ENCODE results near the gene ZBTB8B.
"Not testable (repeated sequence)": the region's sequence is repeated elsewhere in the genome, so short reads cannot be mapped to it uniquely, and the experiment has no call there.

ZBTB8B gene

DNA sequence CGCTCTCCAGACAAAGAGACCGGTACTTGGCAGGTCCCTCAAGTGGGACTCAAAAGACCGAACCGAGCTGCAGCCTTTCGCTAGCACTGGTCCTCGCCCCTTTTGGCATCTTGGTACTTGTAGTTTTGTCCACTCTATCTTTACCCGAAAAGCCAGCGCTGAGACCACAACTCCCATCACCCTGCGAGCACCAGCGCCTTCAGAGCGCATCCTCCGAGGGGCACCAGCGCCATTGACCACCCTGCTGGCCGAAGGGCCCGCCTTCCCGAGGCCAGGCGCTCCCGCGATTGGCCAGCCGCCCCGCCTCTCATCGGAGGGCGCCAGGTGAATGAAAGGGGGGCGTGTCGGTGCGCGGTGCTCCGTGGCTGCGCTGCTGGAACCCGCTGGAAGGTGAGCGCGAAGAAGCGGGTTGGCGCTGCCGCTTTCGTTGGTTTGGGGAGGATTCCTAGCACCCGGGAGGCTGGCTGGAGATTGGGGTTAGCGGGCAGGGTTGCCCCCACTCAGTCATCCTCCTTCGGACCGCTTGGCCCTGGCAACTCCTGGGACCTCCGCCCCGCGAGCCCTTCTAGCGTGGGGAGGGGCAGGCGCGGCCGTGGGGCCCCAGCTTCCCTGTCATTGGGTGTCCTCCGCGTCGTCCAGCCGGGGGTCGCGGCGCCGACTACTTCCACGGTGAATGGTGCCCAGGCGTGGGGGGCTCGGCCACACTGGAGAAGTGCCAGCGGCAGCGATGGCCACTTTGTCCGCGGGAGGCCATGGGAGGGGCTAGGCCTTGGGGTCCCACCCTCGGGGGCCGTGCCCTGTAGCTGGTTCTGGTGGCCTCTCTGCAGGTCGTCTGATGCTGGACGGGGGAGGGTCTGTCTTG lies at the start of gene ZBTB8B:
Gene ZBTB8B, plus strand, starts transcription at position 357 of the 862 bp plus-strand sequence. CDS start 5,553 bp downstream, outside the sequence.
- DNase-seq, result peak; percentile 76 to 99 (median 92)
- intact Hi-C loops (cut with DNase I), result loop anchor here (5.0 kb wide), 1 partner anchor 37 kb away; no protein-coding TSS in a partner anchor

DNA sequence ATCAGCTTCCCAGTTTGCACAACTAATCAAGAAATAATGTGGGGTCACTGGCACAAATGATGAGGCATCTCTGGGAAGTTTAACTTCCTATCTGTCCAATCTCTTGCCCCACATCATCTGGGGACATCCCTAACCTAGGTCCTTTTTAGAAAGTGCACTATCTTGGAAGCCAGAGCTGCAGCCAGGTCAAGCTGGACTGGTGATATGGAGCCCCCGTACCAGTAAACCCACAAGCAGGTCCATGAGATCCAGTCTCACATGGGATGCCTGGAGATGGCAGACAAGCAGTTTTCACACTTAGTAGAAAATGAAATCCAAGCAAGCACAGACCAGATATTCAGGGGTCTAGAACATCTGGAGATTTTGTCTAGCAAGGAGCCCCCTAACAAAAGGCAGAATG lies 43.1 kb upstream of the ZBTB8B start:
- no peak for DNase-seq
- intact Hi-C loops (cut with DNase I), result no loop called here

DNA sequence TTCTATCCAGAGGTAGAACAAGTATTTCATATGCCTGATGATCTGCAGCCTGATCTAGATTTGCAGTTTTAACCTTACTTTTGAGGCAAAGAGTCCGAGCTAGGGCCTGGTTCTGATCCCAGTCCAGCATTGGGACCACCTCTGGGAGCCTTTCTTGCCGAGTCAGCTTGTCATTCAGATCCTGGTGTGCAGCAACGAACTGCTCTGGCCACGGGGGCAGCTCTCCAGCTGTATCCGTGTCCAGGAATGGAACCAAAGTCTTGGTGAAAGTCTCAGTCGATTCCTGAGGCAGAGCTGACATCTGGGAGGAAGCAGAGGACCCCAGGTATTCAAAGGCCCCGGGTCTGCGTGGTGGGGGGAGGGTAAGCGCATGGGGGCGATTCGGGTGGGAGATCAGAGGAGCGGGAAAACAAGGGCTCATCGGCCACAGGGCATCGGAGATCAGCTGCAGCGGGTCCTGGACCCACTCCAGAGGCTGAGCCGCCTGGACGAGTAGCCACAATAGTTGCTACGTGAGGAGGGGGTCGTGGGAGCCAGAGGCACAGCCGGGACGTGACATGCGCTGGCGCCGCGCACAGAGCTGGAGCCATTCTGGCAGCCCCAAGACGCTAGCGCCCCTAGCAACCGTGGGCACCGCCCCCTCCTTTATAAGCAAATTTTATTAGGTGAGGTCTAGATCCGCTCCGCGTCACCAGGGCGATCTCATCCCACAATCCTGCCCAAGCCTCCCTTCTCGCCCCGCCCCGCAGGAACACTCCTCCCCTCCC lies 38.2 kb upstream of the ZBTB8B start:
- intact Hi-C loops (cut with DNase I), result no loop called here
- DNase-seq, result peak in 2 of 10 donors; percentile 7 to 66

DNA sequence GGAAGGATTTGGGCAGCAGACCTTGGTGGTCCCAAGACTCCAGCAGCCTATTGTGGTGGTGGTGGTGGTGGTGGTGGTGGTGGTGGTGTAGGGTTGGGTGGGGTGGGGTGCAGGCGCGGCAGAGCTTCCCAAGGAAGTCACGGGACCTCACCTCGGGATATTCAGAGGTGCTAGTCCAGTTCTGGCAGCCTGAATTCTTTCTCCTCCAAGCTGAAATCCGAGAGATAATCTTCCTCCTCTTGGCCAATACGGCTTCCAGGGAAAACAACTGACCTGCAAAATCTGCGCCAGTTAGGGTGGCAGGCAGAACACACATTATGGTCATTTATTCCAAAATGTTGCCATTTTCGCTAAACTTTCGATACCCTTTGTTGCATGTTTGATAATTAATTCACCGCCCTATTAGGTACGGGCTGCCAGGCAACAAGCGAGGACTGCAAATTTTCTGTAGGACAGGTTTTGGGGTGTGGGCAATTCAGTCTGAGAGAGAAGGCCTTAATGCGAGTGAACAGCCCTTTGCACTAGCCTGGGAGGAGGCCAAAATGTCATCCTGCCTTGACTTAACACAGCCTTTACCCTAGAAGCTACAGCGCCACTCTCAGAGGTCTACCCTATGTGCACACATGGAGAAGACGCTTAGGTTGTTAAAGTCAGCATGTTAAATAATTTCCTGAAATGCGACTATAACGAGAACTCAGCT lies 37.5 kb upstream of the ZBTB8B start:
- intact Hi-C loops (cut with DNase I), result no loop called here
- no peak for DNase-seq

DNA sequence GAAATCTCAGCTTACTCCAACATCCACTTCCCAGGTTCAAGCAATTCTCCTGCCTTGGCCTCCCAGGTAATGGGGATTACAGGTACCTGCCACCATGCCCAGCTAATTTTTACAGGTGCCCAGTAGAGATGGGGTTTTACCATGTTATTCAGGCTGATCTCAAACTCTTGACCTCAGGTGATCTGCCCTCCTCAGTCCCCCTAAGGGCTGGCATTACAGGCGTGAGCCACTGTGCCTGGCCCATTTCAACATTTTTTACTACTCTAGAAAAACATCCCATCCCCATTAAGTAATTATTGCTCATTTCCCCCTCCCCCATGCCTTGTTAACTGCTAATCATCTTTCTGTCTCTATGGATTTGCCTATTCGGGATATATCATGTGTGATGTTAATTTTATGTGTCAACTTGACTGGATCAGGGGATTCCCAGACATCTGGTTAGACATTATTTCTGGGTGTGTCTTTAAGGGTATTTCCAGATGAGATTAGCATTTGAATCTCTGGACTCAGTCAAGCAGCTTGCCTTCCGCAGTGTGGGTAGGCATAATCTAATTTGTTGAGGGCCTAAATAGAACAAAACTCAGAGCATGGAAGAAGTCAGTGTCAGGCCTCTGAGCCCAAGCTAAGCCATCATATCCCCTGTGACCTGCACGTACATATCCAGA lies 33.0 kb upstream of the ZBTB8B start:
- intact Hi-C loops (cut with DNase I), result no loop called here
- no peak for DNase-seq

DNA sequence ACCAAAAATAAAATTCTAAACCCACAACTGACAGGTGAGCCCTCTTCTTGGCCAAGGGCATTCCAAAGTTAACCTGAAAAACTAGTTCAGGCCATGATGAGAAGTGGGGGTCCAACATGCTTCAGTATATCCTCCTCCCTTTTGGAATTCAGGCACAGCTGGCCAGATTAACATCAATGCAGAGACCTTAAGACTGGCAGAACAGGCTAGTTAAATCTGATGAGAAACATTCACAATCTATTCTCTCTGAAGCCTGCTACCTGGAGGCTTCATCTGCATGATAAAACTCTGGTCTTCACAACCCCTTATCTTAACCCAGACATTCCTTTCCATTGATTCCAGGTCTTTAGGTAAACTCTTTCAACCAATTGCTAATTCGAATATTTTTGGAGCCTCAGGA lies 26.7 kb upstream of the ZBTB8B start:
- intact Hi-C loops (cut with DNase I), result no loop called here
- DNase-seq, result no peak

DNA sequence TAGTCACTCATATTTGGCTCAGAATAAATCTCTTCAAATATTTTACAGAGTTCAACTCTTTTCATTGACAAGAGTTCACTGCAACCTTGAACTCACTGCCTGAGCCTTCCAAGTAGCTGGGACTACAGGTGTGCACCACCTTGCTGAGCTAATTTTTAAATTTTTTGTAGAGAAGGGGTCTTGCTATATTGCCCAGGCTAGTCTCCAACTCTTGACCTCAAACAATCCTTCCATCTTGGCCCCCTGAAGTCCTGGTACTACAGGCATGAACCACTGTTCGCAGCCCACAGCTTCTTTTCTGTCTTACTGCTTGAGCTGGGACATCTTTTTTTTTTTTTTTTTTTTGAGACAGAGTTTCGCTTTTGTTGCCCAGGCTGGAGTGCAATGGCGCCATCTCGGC lies 26.1 kb upstream of the ZBTB8B start:
- intact Hi-C loops (cut with DNase I); DNase-seq: not testable (repeated sequence)

DNA sequence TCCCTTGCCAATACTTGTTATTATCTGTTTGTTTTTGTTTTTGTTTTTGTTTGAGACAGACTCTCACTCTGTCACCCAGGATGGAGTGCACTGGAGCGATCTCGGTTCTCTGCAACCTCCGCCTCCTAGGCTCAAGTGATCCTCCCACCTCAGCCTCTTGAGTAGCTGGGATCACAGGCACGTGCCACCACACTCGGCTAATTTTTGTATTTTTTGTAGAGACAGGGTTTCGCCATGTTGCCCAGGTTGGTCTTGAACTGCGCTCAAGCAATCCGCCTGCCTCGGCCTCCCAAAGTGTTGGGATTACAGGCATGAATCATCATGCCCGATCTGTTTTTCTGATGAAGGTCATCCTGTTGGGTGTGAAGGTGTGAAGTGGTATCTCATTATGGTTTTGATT lies 23.4 kb upstream of the ZBTB8B start:
- intact Hi-C loops (cut with DNase I); DNase-seq: not testable (repeated sequence)

DNA sequence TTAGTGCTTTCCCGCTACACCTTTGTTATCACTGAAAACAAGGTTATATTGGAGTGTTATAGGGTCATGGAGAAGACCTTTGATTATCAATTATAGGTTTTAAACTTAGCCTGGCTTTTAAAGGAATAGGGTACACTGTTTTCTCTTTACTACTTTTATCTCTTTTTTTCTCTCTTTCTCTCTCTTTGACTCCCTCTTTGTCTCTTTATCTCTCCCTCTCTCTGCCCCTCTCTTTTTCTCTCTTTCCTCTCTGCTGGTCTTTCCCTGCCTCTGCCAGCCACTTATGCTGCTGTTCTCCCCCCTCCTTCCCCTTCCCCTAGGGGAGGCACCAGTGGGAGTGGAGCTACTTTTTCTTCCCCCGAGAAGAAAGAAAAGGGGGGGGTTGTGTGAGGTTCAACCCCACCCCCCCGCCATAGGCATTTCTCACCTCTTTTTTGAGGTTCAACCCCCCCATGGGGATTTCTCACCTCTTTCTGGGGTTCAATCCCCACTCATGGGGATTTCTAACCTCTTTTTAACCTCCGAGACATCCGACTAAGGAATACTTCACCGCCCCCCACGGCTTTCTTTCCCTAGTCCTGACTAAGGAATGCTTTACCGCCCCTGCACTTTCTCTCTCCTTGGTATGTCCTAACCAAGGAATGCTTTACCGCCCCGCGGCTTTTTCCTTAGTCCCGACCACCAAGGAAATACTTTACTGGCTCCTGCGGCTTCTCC lies 17.2 kb upstream of the ZBTB8B start:
- intact Hi-C loops (cut with DNase I), result no loop called here
- DNase-seq, result peak in 1 of 10 donors; percentile 64

DNA sequence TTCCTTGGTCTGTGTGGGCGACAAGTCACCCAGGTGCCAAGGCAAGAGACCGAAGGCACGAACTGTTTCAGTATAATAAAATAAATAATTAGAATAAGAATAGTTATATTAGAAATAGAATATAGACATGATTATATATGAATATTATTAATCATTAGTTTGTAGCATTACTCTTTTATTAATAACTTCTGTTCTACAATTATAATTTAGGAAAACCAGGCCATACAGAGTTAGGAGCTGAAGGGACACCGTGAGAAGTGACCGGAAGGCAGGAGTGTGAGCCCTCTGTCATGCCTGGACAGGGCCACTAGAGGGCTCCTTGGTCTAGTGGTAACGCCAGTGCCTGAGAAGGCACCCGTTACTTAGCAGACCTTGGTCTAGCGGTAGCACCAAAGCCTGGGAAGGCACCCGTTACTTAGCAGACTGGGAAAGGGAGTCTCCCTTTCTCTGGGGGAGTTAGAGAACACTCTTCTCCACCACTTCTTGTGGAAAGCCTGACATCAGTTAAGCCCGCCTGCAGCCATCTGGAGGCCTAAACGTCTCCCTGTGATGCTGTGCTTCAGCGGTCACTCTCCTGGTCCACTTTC lies 16.6 kb upstream of the ZBTB8B start:
- intact Hi-C loops (cut with DNase I), result not testable (repeated sequence)
- DNase-seq, result peak; percentile 35 to 96 (median 74)

DNA sequence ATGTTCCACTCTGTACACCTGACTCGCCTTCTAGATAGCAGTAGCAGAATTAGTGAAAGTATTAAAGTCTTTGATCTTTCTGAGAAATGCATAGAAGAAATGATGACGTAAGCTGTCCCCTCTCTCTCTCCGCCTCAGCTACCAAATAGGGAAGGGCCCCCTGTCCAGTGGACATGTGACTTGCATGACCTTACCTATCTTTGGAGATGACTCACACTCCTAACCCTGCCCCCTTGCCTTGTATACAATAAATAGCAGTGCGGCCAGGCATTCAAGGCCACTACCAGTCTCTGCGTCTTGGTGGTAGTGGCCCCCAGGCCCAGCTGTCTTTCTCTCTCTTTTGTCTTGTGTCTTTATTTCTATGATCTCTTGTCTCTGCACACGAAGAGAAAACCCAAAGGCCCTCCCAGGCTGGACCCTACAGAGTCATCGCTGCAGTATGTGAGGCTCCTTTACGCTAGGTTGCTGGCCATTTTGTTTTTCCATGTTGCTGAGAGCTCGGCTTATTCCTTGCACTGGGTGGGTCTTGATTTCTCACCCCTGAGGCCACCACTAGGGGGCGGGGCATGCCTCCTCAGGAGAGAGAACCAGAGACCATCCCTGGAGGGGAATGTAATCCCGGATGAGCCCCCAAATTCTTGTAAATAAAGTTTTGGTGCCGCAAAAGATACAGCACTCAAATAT lies 16.0 kb upstream of the ZBTB8B start:
- DNase-seq, result no peak
- intact Hi-C loops (cut with DNase I), result no loop called here

DNA sequence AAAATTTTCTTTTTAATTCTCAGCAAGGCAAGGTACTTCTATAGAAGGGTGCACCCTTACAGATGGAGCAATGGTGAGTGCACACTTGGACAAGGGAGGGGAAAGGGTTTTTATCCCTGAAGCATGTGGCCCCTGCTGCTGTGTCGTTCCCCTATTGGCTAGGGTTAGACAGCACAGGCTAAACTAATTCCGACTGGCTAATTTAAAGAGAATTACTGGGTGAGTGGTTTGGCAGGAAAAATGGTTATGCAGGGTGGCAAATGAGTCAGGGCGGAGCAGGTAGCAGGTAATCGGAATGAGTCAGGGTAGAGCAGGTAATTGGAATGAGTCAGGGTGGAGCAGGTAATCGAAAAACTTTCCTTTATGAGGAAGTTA lies 15.4 kb upstream of the ZBTB8B start:
- intact Hi-C loops (cut with DNase I); DNase-seq: not testable (repeated sequence)

DNA sequence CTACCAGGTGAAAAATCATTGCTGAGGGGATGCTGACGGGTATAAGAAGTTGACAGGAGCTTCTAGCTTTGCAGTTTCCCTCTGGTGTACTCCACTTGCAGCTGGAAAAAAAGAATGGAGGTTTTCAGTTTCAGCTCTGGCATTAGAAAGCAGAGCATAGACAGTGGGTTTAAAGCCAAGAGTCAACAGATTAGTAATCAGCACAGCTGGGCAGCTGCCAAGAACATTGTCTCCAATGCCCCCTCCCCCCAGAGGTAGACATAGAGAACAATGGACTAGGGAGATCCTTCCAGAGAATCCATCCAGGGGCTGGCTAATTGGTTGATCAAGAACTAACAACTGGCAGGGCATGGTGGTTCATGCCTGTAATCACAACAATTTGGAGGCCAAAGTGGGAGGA lies 10.1 kb upstream of the ZBTB8B start:
- DNase-seq, result peak in 3 of 10 donors; percentile 22 to 52 (median 32)
- intact Hi-C loops (cut with DNase I), result no loop called here

DNA sequence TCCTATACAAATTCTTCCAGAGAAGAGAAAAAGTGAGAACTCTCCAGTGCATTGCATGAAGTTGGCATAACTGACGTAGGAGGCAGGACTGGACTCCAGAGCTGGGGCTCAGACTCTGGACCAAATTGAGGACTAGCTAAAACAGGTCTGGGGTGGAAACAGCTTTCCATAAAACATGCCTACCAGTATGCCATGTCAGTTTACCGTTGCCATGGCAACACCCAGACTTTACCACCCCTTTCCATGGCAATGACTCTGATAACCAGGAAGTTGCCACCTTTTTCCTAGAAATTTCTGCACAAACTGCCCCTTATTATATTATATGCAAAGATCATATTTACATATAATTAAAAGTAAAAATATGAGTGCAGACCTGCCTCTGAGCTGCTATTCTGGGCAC lies 8.9 kb upstream of the ZBTB8B start:
- intact Hi-C loops (cut with DNase I), result no loop called here
- no peak for DNase-seq

DNA sequence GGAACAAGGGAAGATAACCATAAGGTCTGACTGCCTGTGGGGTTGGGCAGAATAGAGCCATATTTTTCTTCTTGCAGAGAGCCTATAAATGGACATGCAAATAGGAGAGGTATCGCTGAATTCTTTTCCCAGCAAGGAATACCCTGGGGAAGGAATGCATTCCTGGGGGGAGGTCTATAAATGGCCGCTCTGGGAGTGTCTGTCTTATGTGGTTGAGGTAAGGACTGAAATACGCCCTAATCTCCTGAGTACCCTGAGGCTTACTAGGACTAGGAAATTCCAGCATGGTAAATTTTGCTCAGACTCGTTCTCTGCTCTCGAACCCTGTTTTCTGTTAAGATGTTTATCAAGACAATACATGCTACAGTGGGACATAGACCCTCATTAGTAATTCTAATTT lies 6.1 kb upstream of the ZBTB8B start:
- intact Hi-C loops (cut with DNase I); DNase-seq: not testable (repeated sequence)

DNA sequence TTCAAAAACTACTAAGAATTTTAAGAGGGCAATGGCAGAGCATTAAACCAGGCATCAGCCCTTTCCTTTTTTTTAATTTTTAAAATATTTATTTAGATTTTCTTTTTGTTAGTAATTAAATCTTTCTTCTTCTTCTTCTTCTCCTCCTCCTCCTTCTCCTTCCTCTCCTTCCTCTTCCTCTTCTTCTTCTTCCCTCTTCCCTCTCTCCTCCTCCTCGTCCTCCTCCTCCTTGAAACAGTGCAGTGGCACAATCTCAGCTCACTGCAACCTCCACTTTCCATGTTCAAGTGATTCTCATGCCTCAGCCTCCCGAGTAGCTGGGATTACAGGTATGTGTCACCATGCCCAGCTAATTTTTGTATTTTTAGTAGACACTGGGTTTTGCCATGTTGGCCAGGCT lies 1.9 kb upstream of the ZBTB8B start:
- DNase-seq; intact Hi-C loops (cut with DNase I): not testable (repeated sequence)

DNA sequence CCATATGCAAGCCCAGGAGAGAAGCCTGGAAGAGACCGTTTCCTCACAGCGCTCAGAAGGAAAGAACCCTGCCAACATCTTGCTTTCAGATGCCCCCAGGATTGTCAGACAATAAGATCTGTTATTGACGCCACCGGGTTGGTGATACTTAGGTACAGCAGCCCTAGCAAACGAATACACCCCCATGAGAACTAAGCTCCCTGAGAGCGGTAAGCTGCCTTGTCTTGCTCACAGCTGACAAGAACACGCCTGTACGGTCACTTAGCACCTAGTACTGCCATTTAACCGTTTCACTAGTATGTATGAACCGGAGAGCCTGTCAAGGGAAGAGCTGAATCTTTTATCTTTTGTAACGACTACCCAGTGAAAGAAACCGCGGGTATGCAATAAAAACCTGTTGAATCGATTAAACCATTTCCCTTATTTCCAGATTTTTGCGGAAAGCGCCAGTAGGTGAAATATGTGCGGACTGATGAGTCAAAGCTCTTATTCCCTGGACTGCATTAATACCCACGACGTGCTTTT lies 619 bp upstream of the ZBTB8B start:
- intact Hi-C loops (cut with DNase I), result no loop called here
- DNase-seq, result peak in 1 of 10 donors; percentile 13

DNA sequence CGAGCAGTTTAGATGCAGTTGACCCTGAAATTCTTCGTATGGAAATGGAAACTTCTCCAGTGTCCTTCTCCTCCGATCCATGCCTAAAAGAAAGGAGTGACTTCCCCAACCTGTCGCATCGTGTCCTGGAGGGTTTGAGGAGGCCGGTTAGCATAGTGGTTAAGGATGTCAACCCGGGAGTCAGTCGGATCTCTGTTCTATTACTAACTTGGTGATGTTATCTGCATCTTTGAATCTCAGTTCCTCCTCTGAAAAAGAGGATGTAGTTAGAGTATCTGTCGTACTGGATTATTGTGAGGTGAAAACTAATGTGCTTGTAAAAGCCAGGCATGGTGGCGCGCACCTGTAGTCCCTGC lies 684 bp downstream of the ZBTB8B start:
- no peak for DNase-seq
- intact Hi-C loops (cut with DNase I), result loop anchor here (5.0 kb wide), 1 partner anchor 37 kb away; no protein-coding TSS in a partner anchor
